HG02588 (cell line): ENCODE data around the gene CHST8.

ENCODE experiments used
- ATAC-seq: cut with Tn5 transposase; IDR thresholded peaks from one replicate; pipeline ENCODE4 v1.9.1; 2021; ENCODE audit warnings: mild to moderate bottlenecking, moderate library complexity; ENCODE audit not compliant: unreplicated experiment

Gene CHST8

GRCh38 chr19:33756177-33756576 lies 134.4 kb downstream of the CHST8 start:
- ATAC-seq, result no peak

GRCh38 chr19:33758541-33759013 lies 136.8 kb downstream of the CHST8 start:
- no peak for ATAC-seq

- ATAC-seq, result no peak
Observed at GRCh38 chr19:33759356-33759755, 137.6 kb downstream of the CHST8 start.

- ATAC-seq, result no peak
Observed at GRCh38 chr19:33763633-33764371, 142.0 kb downstream of the CHST8 start.

GRCh38 chr19:33766623-33767022 lies 144.9 kb downstream of the CHST8 start:
- no peak for ATAC-seq

GRCh38 chr19:33767898-33768413 lies 146.2 kb downstream of the CHST8 start:
- no peak for ATAC-seq

GRCh38 chr19:33769208-33769607 lies 147.5 kb downstream of the CHST8 start:
- ATAC-seq, result no peak

GRCh38 chr19:33770107-33770506 lies 148.4 kb downstream of the CHST8 start:
- ATAC-seq, result no peak

- peak; percentile 45 for ATAC-seq
Observed at GRCh38 chr19:33771384-33772101, 149.8 kb downstream of the CHST8 start.

- ATAC-seq, result no peak
Observed at GRCh38 chr19:33772102-33772857, 150.5 kb downstream of the CHST8 start.

- ATAC-seq, result no peak
Observed at GRCh38 chr19:33772858-33773180, 151.1 kb downstream of the CHST8 start.

- no peak for ATAC-seq
Observed at GRCh38 chr19:33773704-33774624, 152.2 kb downstream of the CHST8 start.

- no peak for ATAC-seq
Observed at GRCh38 chr19:33774751-33775150, 153.0 kb downstream of the CHST8 start.

GRCh38 chr19:33775731-33776487 lies 154.2 kb downstream of the CHST8 start:
- ATAC-seq, result no peak

- no peak for ATAC-seq
Observed at GRCh38 chr19:33777351-33777750, 155.6 kb downstream of the CHST8 start.

GRCh38 chr19:33777753-33778088 lies 156.0 kb downstream of the CHST8 start:
- ATAC-seq, result no peak

- no peak for ATAC-seq
Observed at GRCh38 chr19:33778089-33778791, 156.5 kb downstream of the CHST8 start.

- ATAC-seq, result no peak
Observed at GRCh38 chr19:33779849-33780248, 158.1 kb downstream of the CHST8 start.

- no peak for ATAC-seq
Observed at GRCh38 chr19:33780251-33780650, 158.5 kb downstream of the CHST8 start.
